Osteoblast (primary cell): ENCODE data around the gene CHERP. TPM values are rescaled to one million over a fixed set of nuclear protein-coding genes. Genes with fewer than 3 reads are reported as not detected.
"Not testable (repeated sequence)": the region's sequence is repeated elsewhere in the genome, so short reads cannot be mapped to it uniquely, and the experiment has no call there.

Source experiments
- DNase-seq: peaks from one replicate; pipeline ENCODE4 v3.0.0; 2011; ENCODE audit warnings: low spot score, mixed read lengths; ENCODE audit not compliant: insufficient read length; ENCODE audit errors: missing footprints
- H2AFZ ChIP-seq: 2 replicates; pipeline ENCODE4 v1.6.0; 2011; ENCODE audit warnings: mild to moderate bottlenecking, low read length
- H3K27ac ChIP-seq: 2 replicates; pipeline ENCODE4 v1.5.1; 2011; ENCODE audit warnings: mild to moderate bottlenecking, low read depth, low read length, moderate library complexity
- H3K27me3 ChIP-seq: 2 replicates; pipeline ENCODE4 v1.6.0; 2012; ENCODE audit warnings: mild to moderate bottlenecking, control low read depth, inconsistent platforms, low read length, moderate library complexity; ENCODE audit not compliant: insufficient read depth
- H3K36me3 ChIP-seq: 2 replicates; pipeline ENCODE4 v1.5.1; 2011; ENCODE audit warnings: mild to moderate bottlenecking, low read length, control low read depth, moderate library complexity; ENCODE audit not compliant: insufficient read depth
- H3K4me1 ChIP-seq: 2 replicates; pipeline ENCODE4 v1.5.1; 2011; ENCODE audit warnings: mild to moderate bottlenecking, low read length, control low read depth, moderate library complexity; ENCODE audit not compliant: insufficient read depth
- H3K4me2 ChIP-seq: 2 replicates; pipeline ENCODE4 v1.6.0; 2011; ENCODE audit warnings: mild to moderate bottlenecking, low read length; ENCODE audit not compliant: insufficient read depth
- H3K4me3 ChIP-seq: fragments of 200-600 bp; sonication (generic); 3 replicates; pipeline ENCODE4 v1.5.1; 2012; ENCODE audit warnings: mild to moderate bottlenecking, low read length, inconsistent platforms; ENCODE audit not compliant: insufficient read depth
- H3K79me2 ChIP-seq: 2 replicates; pipeline ENCODE4 v1.6.0; 2012; ENCODE audit warnings: mild to moderate bottlenecking, low read length, control low read depth, inconsistent platforms; ENCODE audit not compliant: insufficient read depth
- H3K9me3 ChIP-seq: 2 replicates; pipeline ENCODE4 v1.5.1; 2011; ENCODE audit warnings: low read depth, low read length, control low read depth
- H4K20me1 ChIP-seq: 2 replicates; pipeline ENCODE4 v1.6.0; 2012; ENCODE audit warnings: mild to moderate bottlenecking, low read length, control low read depth; ENCODE audit not compliant: insufficient read depth
- CTCF ChIP-seq: IDR thresholded peaks from 2 replicates; pipeline ENCODE4 v1.5.1; 2011; ENCODE audit warnings: mild to moderate bottlenecking, low read depth, low read length, moderate library complexity; ENCODE audit errors: extremely low read depth
- total RNA-seq: library from RNA; depleted of rRNA; stranded (reverse); fragments of >200 nt; gene quantifications from 2 replicates; pipeline ENCODE4 v1.2.3, GENCODE V29; 2012

The CHERP gene
- total RNA-seq, 1 donor, result 5.8 TPM

GRCh38 chr19:16562608-16563025 lies 20.4 kb upstream of the CHERP start:
- Histone ChIP-seq H3K79me2 (peaks cover 19% of the 10 kb centered on the region), H4K20me1 (peaks cover 2% of the 10 kb centered on the region), H3K27ac (no peak overlapping the region), H3K36me3 (peaks cover 75% of the 10 kb centered on the region), H3K4me2 (no peak overlapping the region), H3K27me3 (no peaks in the 10 kb centered on the region), H3K9me3 (no peaks in the 10 kb centered on the region), H2AFZ (no peak overlapping the region), H3K4me3 (no peak overlapping the region), H3K4me1 (no peaks in the 10 kb centered on the region)
- DNase-seq, result no peak
- TF ChIP-seq CTCF, result no peak

GRCh38 chr19:16561382-16561781 lies 19.1 kb upstream of the CHERP start:
- TF ChIP-seq CTCF, result no peak
- DNase-seq, result peak; percentile 80
- H4K20me1 ChIP-seq, result peaks cover 2% of the 10 kb centered on the region
- no peak overlapping the region for H3K4me2 ChIP-seq
- H3K9me3 ChIP-seq, result no peaks in the 10 kb centered on the region
- H3K79me2 ChIP-seq, result peaks cover 13% of the 10 kb centered on the region
- H3K27ac ChIP-seq, result no peak overlapping the region
- H2AFZ ChIP-seq, result no peak overlapping the region
- no peaks in the 10 kb centered on the region for H3K27me3 ChIP-seq
- H3K4me1 ChIP-seq, result no peaks in the 10 kb centered on the region
- peaks cover 72% of the 10 kb centered on the region for H3K36me3 ChIP-seq
- no peak overlapping the region for H3K4me3 ChIP-seq

- no peak for DNase-seq
- no peak overlapping the region for H3K4me2 ChIP-seq
- H3K4me1 ChIP-seq, result no peaks in the 10 kb centered on the region
- H3K4me3 ChIP-seq, result no peak overlapping the region
- H3K27ac ChIP-seq, result peak overlapping the region; percentile 18
- H3K79me2 ChIP-seq, result peaks cover 10% of the 10 kb centered on the region
- no peaks in the 10 kb centered on the region for H4K20me1 ChIP-seq
- H3K27me3 ChIP-seq, result no peaks in the 10 kb centered on the region
- TF ChIP-seq CTCF, result no peak
- no peaks in the 10 kb centered on the region for H3K9me3 ChIP-seq
- peaks cover 71% of the 10 kb centered on the region for H3K36me3 ChIP-seq
- no peak overlapping the region for H2AFZ ChIP-seq
These were observed 17.6 kb upstream of the CHERP start for GRCh38 chr19:16559780-16560276.

GRCh38 chr19:16554776-16555175 lies 12.5 kb upstream of the CHERP start:
- no peak for DNase-seq
- Histone ChIP-seq H3K4me3 (no peak overlapping the region), H4K20me1 (peaks cover 5% of the 10 kb centered on the region), H3K27ac (no peak overlapping the region), H3K9me3 (no peaks in the 10 kb centered on the region), H3K4me1 (no peaks in the 10 kb centered on the region), H2AFZ (no peak overlapping the region), H3K4me2 (no peak overlapping the region), H3K36me3 (peaks cover 62% of the 10 kb centered on the region), H3K79me2 (peaks cover 10% of the 10 kb centered on the region), H3K27me3 (no peaks in the 10 kb centered on the region)
- TF ChIP-seq CTCF, result no peak

GRCh38 chr19:16551902-16552301 lies 9.7 kb upstream of the CHERP start:
- not testable (repeated sequence) for H3K4me2 ChIP-seq, H3K4me1 ChIP-seq, H3K4me3 ChIP-seq, H3K27ac ChIP-seq, DNase-seq, H4K20me1 ChIP-seq, H3K9me3 ChIP-seq, H2AFZ ChIP-seq, H3K27me3 ChIP-seq
- Histone ChIP-seq H3K36me3 (peaks cover 44% of the 10 kb centered on the region), H3K79me2 (peaks cover 11% of the 10 kb centered on the region)
